ENCODE data around the gene MPZL3. TPM values are rescaled to one million over a fixed set of nuclear protein-coding genes. Genes with fewer than 3 reads are reported as not detected.

The MPZL3 gene
- total RNA-seq (10 to 100 TPM; 11.2 to 12.6 TPM), polyA plus RNA-seq (1 to 10 TPM; 1.9 to 3.4 (median 3.2) TPM), total RNA-seq (13.8 to 254 (median 53.8) reads per million in 6 experiments)

- peaks cover 14 to 44% (median 35%) of the 10 kb centered on the region in 4 donors for H3K4me1 Mint-ChIP-seq
- H3K27ac Mint-ChIP-seq = peak within 1 kb of the TSS; percentile 99 to 100 (median 100)
- POLR2A ChIA-PET = interaction anchor here (0.7 to 3.4 kb wide), 24 partner anchors 8 to 184 kb away, joined by 3 to 34 read pairs (median 5); partner anchors contain the start of genes CD3E, JAML, KMT2A and MPZL2
- H3K4me3 Mint-ChIP-seq = peak within 1 kb of the TSS; percentile 95 to 99 (median 98)
- H3K9me3 Mint-ChIP-seq = no peaks in the 10 kb centered on the region
- DNase-seq (peak; percentile 64 to 96 (median 91)), ATAC-seq (peak; percentile 79 to 88)
- peaks cover 0 to 7% (median 5%) of the 10 kb centered on the region in 3 donors for H3K36me3 Mint-ChIP-seq
- peaks cover 0 to 3% (median 0%) of the 10 kb centered on the region in 5 donors for H3K27me3 Mint-ChIP-seq
Observed at GRCh38 chr11:118251858-118252652, at the start of gene MPZL3. TSS of gene MPZL3 (minus strand) at chr11:118252365. CDS start at chr11:118252294, 71 bp downstream.

- Mint-ChIP-seq H3K4me3 (peak overlapping the region in 2 of 10 donors; percentile 16 to 17), H3K9me3 (no peaks in the 10 kb centered on the region), H3K36me3 (peaks cover 11 to 14% (median 11%) of the 10 kb centered on the region in 3 donors), H3K4me1 (peaks cover 31 to 65% (median 53%) of the 10 kb centered on the region in 4 donors), H3K27ac (peak overlapping the region in 9 of 10 donors; percentile 79 to 100 (median 98)), H3K27me3 (no peaks in the 10 kb centered on the region)
- ATAC-seq = no peak
- no peak for DNase-seq
- POLR2A ChIA-PET = interaction anchor here (0.9 to 3.0 kb wide), 7 partner anchors 13 to 103 kb away, joined by 3 to 10 read pairs (median 5); partner anchors contain the start of gene JAML
Observed at GRCh38 chr11:118301600-118302195, 49.5 kb upstream of the MPZL3 start.

GRCh38 chr11:118295815-118296454, 43.8 kb upstream of the MPZL3 start:
- Mint-ChIP-seq H3K27ac (peak overlapping the region; percentile 63 to 92 (median 84)), H3K27me3 (peaks cover 0 to 1% (median 0%) of the 10 kb centered on the region in 5 donors), H3K4me3 (peak overlapping the region in 3 of 10 donors; percentile 9 to 30 (median 22)), H3K9me3 (no peaks in the 10 kb centered on the region), H3K4me1 (peaks cover 17 to 41% (median 27%) of the 10 kb centered on the region in 4 donors), H3K36me3 (no peaks in the 10 kb centered on the region)
- POLR2A ChIA-PET = interaction anchor here (0.6 to 2.7 kb wide), 9 partner anchors 9 to 153 kb away, joined by 3 to 20 read pairs (median 5); partner anchors contain the start of genes CD3E and UBE4A
- peak; percentile 80 to 82 for ATAC-seq
- peak in 9 of 10 donors; percentile 25 to 76 (median 37) for DNase-seq

GRCh38 chr11:118295199-118295598, 43.0 kb upstream of the MPZL3 start:
- H3K4me1 Mint-ChIP-seq = peaks cover 18 to 38% (median 23%) of the 10 kb centered on the region in 4 donors
- peak overlapping the region in 3 of 10 donors; percentile 63 to 91 (median 82) for H3K27ac Mint-ChIP-seq
- no peaks in the 10 kb centered on the region for H3K9me3 Mint-ChIP-seq
- H3K36me3 Mint-ChIP-seq = no peaks in the 10 kb centered on the region
- ATAC-seq = peak; percentile 25 to 59
- no peak overlapping the region for H3K4me3 Mint-ChIP-seq
- peaks cover 0 to 1% (median 0%) of the 10 kb centered on the region in 5 donors for H3K27me3 Mint-ChIP-seq
- DNase-seq = peak in 2 of 10 donors; percentile 17 to 21
- POLR2A ChIA-PET = interaction anchor here (0.9 to 2.7 kb wide), 8 partner anchors 10 to 152 kb away, joined by 3 to 20 read pairs (median 5); partner anchors contain the start of genes CD3E and UBE4A

- H3K4me1 Mint-ChIP-seq = peaks cover 17 to 33% (median 21%) of the 10 kb centered on the region in 4 donors
- H3K4me3 Mint-ChIP-seq = no peak overlapping the region
- H3K27ac Mint-ChIP-seq = no peak overlapping the region
- ATAC-seq (no peak), DNase-seq (no peak)
- POLR2A ChIA-PET = interaction anchor here (0.6 to 2.7 kb wide), 4 partner anchors 11 to 179 kb away, joined by 3 to 20 read pairs (median 8); partner anchors contain the start of gene CD3E
- H3K9me3 Mint-ChIP-seq = no peaks in the 10 kb centered on the region
- peaks cover 0 to 1% (median 0%) of the 10 kb centered on the region in 5 donors for H3K27me3 Mint-ChIP-seq
- peaks cover 0 to 2% (median 0%) of the 10 kb centered on the region in 3 donors for H3K36me3 Mint-ChIP-seq
Observed at GRCh38 chr11:118294053-118294452, 41.9 kb upstream of the MPZL3 start.

- ATAC-seq (no peak), DNase-seq (no peak)
- Mint-ChIP-seq H3K36me3 (peaks cover 0 to 2% (median 0%) of the 10 kb centered on the region in 3 donors), H3K4me1 (peaks cover 17 to 33% (median 23%) of the 10 kb centered on the region in 4 donors), H3K27me3 (peaks cover 0 to 1% (median 0%) of the 10 kb centered on the region in 5 donors), H3K27ac (no peak overlapping the region), H3K4me3 (no peak overlapping the region), H3K9me3 (no peaks in the 10 kb centered on the region)
- POLR2A ChIA-PET = interaction anchor here (0.7 to 1.9 kb wide), 5 partner anchors 14 to 93 kb away, joined by 3 to 10 read pairs (median 3); partner anchors contain the start of gene JAML
Observed at GRCh38 chr11:118291477-118292135, 39.4 kb upstream of the MPZL3 start.

GRCh38 chr11:118290923-118291322, 38.8 kb upstream of the MPZL3 start:
- Mint-ChIP-seq H3K9me3 (no peaks in the 10 kb centered on the region), H3K4me1 (peaks cover 11 to 26% (median 17%) of the 10 kb centered on the region in 4 donors), H3K27me3 (peaks cover 0 to 1% (median 0%) of the 10 kb centered on the region in 5 donors), H3K4me3 (peak overlapping the region in 1 of 10 donors; percentile 8), H3K36me3 (peaks cover 0 to 2% (median 0%) of the 10 kb centered on the region in 3 donors), H3K27ac (peak overlapping the region in 4 of 10 donors; percentile 12 to 78 (median 42))
- ATAC-seq = peak; percentile 67 to 82
- DNase-seq = peak in 9 of 10 donors; percentile 12 to 69 (median 45)
- POLR2A ChIA-PET = interaction anchor here (1.0 to 1.9 kb wide), 2 partner anchors 62 to 92 kb away, joined by 4 to 10 read pairs; no protein-coding TSS in a partner anchor

- ATAC-seq = no peak
- DNase-seq = no peak
- no peaks in the 10 kb centered on the region for H3K9me3 Mint-ChIP-seq
- peaks cover 8 to 20% (median 14%) of the 10 kb centered on the region in 4 donors for H3K4me1 Mint-ChIP-seq
- peaks cover 0 to 1% (median 0%) of the 10 kb centered on the region in 5 donors for H3K27me3 Mint-ChIP-seq
- no peak overlapping the region for H3K4me3 Mint-ChIP-seq
- POLR2A ChIA-PET = interaction anchor here (0.7 to 1.6 kb wide), 4 partner anchors 50 to 279 kb away, joined by 3 to 10 read pairs (median 4); partner anchors contain the start of gene JAML
- peaks cover 0 to 2% (median 0%) of the 10 kb centered on the region in 3 donors for H3K36me3 Mint-ChIP-seq
- peak overlapping the region in 1 of 10 donors; percentile 25 for H3K27ac Mint-ChIP-seq
Observed at GRCh38 chr11:118289401-118289800, 37.2 kb upstream of the MPZL3 start.

GRCh38 chr11:118287006-118287405, 34.8 kb upstream of the MPZL3 start:
- ATAC-seq (no peak), DNase-seq (no peak)
- Mint-ChIP-seq H3K4me3 (no peak overlapping the region), H3K4me1 (peaks cover 15 to 38% (median 20%) of the 10 kb centered on the region in 4 donors), H3K27me3 (peaks cover 0 to 1% (median 0%) of the 10 kb centered on the region in 5 donors), H3K9me3 (no peaks in the 10 kb centered on the region), H3K27ac (peak overlapping the region in 1 of 10 donors; percentile 87), H3K36me3 (peaks cover 0 to 2% (median 0%) of the 10 kb centered on the region in 3 donors)
- POLR2A ChIA-PET = interaction anchor here (0.5 to 1.6 kb wide), 4 partner anchors 24 to 1082 kb away, joined by 3 to 4 read pairs (median 4); no protein-coding TSS in a partner anchor

- Mint-ChIP-seq H3K27ac (no peak overlapping the region), H3K36me3 (peaks cover 0 to 2% (median 0%) of the 10 kb centered on the region in 3 donors), H3K9me3 (no peaks in the 10 kb centered on the region), H3K27me3 (no peaks in the 10 kb centered on the region), H3K4me1 (peaks cover 14 to 38% (median 20%) of the 10 kb centered on the region in 4 donors), H3K4me3 (no peak overlapping the region)
- ATAC-seq (no peak), DNase-seq (no peak)
- POLR2A ChIA-PET = interaction anchor here (0.5 to 0.7 kb wide), 3 partner anchors 24 to 1082 kb away, joined by 3 to 4 read pairs (median 3); no protein-coding TSS in a partner anchor
Observed at GRCh38 chr11:118286545-118286944, 34.4 kb upstream of the MPZL3 start.

Measured in naive thymus-derived CD8-positive, alpha-beta T cell (primary cell).